ENCODE measurements around the gene HTR7.

Gene HTR7

DNA sequence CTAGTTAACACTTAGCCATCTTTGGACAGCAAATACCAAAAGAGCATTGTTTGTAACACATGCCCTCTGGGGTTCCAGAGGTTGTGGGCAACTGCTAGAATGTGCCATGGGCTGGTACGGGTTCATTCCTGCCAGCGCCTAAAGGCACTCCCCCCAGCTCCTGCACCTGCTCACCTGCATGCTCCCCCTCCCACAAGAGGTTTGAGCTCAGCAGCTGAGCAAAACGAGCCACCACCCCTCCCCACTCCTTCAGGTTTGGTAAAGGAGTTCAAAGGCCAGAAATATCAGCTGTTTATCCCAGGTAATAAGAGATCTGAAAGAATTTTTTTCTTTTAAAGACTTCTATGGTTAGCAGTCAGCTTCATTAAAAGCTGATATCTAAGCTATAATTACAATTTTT is 53.5 kb downstream of the HTR7 start:
- Histone ChIP-seq H3K9ac (ENCODE audit: insufficient read length) (no peak overlapping the region), H3K27ac (no peak overlapping the region), H3K9me3 (ENCODE audit: low read depth, low read length) (no peaks in the 10 kb centered on the region), H3K4me3 (no peak overlapping the region), H3K36me3 (ENCODE audit: insufficient read depth, low read length) (no peaks in the 10 kb centered on the region)
- no peak for DNase-seq (ENCODE audit: low read depth, low spot score)
- TF ChIP-seq POLR2AphosphoS5 (IDR thresholded peaks at IDR 0.05; ENCODE audit: borderline replicate concordance, low read depth, low read length) (no peak), EZH2 (IDR thresholded peaks at IDR 0.05) (no peak), FOXP2 (optimal IDR thresholded peaks at IDR 0.05; ENCODE audit: control extremely low read depth, extremely low read length, insufficient read depth) (no peak)

DNA sequence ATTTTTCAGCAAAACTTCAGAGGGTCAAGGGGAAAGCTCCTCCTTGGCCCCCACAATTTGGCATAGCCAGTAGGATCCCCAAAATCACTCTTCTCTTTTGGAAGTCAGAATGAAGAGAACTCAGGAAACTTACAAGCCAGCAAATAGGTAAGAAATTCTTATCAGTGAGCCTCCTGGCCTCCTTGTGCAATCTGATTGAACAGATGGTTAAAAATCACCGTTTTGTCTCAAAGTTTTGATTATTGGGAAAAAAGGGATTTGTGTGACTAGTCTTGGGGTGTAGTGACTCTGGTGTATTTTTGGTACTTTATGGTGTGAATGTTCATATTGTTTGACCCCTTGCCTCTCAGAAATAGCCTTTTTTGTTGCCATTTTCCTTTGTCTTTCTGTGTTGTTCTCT is 56.2 kb downstream of the HTR7 start:
- DNase-seq (ENCODE audit: low read depth, low spot score) = no peak
- no peak overlapping the region for H3K4me3 ChIP-seq
- no peaks in the 10 kb centered on the region for H3K36me3 ChIP-seq (ENCODE audit: insufficient read depth, low read length)
- no peak overlapping the region for H3K27ac ChIP-seq
- TF ChIP-seq EZH2 (IDR thresholded peaks at IDR 0.05) (no peak), FOXP2 (optimal IDR thresholded peaks at IDR 0.05; ENCODE audit: control extremely low read depth, extremely low read length, insufficient read depth) (no peak), POLR2AphosphoS5 (IDR thresholded peaks at IDR 0.05; ENCODE audit: borderline replicate concordance, low read depth, low read length) (no peak)
- no peak overlapping the region for H3K9ac ChIP-seq (ENCODE audit: insufficient read length)
- no peaks in the 10 kb centered on the region for H3K9me3 ChIP-seq (ENCODE audit: low read depth, low read length)

- no peaks in the 10 kb centered on the region for H3K36me3 ChIP-seq (ENCODE audit: insufficient read depth, low read length)
- TF ChIP-seq POLR2AphosphoS5 (IDR thresholded peaks at IDR 0.05; ENCODE audit: borderline replicate concordance, low read depth, low read length) = no peak
- DNase-seq (ENCODE audit: low read depth, low spot score) = no peak
- no peak overlapping the region for H3K27ac ChIP-seq
- H3K9me3 ChIP-seq (ENCODE audit: low read depth, low read length) = no peaks in the 10 kb centered on the region
- no peak overlapping the region for H3K4me3 ChIP-seq
- no peak overlapping the region for H3K9ac ChIP-seq (ENCODE audit: insufficient read length)
These were observed 57.5 kb downstream of the HTR7 start for GRCh38 chr10:90800232-90800796.

DNA sequence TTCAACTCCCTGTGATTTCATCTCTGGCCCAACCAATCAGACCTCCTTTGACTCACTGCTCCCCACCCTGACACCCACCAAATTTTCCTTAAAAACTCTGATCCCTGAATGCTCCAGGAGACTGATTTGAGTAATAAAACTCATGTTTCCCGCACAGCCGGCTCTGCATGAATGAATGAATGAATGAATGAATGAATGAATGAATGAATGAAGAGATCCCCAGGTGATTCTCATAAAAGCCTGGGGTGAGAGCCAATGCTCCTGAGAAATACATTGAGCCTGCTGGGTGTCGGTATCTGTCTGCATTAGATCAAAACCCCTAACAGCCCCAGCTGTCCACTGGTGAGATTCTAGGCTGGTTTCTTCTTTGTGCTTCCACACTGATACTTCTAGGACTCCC is 58.7 kb downstream of the HTR7 start:
- TF ChIP-seq POLR2AphosphoS5 (IDR thresholded peaks at IDR 0.05; ENCODE audit: borderline replicate concordance, low read depth, low read length) (no peak), EZH2 (IDR thresholded peaks at IDR 0.05) (no peak), FOXP2 (optimal IDR thresholded peaks at IDR 0.05; ENCODE audit: control extremely low read depth, extremely low read length, insufficient read depth) (no peak)
- DNase-seq (ENCODE audit: low read depth, low spot score) = no peak
- H3K4me3 ChIP-seq = no peak overlapping the region
- no peak overlapping the region for H3K27ac ChIP-seq
- H3K9me3 ChIP-seq (ENCODE audit: low read depth, low read length) = no peaks in the 10 kb centered on the region
- H3K36me3 ChIP-seq (ENCODE audit: insufficient read depth, low read length) = no peaks in the 10 kb centered on the region
- H3K9ac ChIP-seq (ENCODE audit: insufficient read length) = no peak overlapping the region

- Histone ChIP-seq H3K4me3 (no peak overlapping the region), H3K9ac (ENCODE audit: insufficient read length) (no peak overlapping the region), H3K27ac (no peak overlapping the region), H3K9me3 (ENCODE audit: low read depth, low read length) (no peaks in the 10 kb centered on the region), H3K36me3 (ENCODE audit: insufficient read depth, low read length) (no peaks in the 10 kb centered on the region)
- no peak for DNase-seq (ENCODE audit: low read depth, low spot score)
- TF ChIP-seq EZH2 (IDR thresholded peaks at IDR 0.05) (no peak), FOXP2 (optimal IDR thresholded peaks at IDR 0.05; ENCODE audit: control extremely low read depth, extremely low read length, insufficient read depth) (no peak), POLR2AphosphoS5 (IDR thresholded peaks at IDR 0.05; ENCODE audit: borderline replicate concordance, low read depth, low read length) (no peak)
These were observed 59.4 kb downstream of the HTR7 start for GRCh38 chr10:90798482-90798881.

DNA sequence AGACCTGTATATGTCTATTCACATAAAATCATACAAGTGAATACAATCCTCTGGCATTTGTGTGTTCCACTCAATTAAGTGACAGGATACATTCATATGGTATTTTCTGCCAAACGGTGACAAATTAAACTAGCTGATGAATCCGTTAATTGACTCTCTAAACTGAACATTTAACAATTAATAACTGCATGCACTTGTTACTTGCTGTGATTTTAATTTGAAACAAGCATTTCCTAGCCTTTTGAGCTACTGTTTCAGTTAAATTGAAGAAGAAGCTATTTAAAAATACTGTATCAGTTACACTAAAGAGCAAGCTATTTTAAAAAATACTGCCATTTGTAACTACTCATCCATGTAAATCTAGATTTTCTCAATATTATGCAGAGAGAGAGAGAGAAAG is 67.4 kb downstream of the HTR7 start:
- Histone ChIP-seq H3K27ac (no peak overlapping the region), H3K9me3 (ENCODE audit: low read depth, low read length) (no peaks in the 10 kb centered on the region), H3K36me3 (ENCODE audit: insufficient read depth, low read length) (no peaks in the 10 kb centered on the region), H3K9ac (ENCODE audit: insufficient read length) (no peak overlapping the region), H3K4me3 (no peak overlapping the region)
- TF ChIP-seq FOXP2 (optimal IDR thresholded peaks at IDR 0.05; ENCODE audit: control extremely low read depth, extremely low read length, insufficient read depth) (no peak), EZH2 (IDR thresholded peaks at IDR 0.05) (no peak), POLR2AphosphoS5 (IDR thresholded peaks at IDR 0.05; ENCODE audit: borderline replicate concordance, low read depth, low read length) (no peak)
- DNase-seq (ENCODE audit: low read depth, low spot score) = no peak

- H3K9me3 ChIP-seq (ENCODE audit: low read depth, low read length) = no peaks in the 10 kb centered on the region
- TF ChIP-seq EZH2 (IDR thresholded peaks at IDR 0.05) (no peak), POLR2AphosphoS5 (IDR thresholded peaks at IDR 0.05; ENCODE audit: borderline replicate concordance, low read depth, low read length) (no peak), FOXP2 (optimal IDR thresholded peaks at IDR 0.05; ENCODE audit: control extremely low read depth, extremely low read length, insufficient read depth) (no peak)
- DNase-seq (ENCODE audit: low read depth, low spot score) = no peak
- H3K27ac ChIP-seq = no peak overlapping the region
- H3K4me3 ChIP-seq = no peak overlapping the region
- no peak overlapping the region for H3K9ac ChIP-seq (ENCODE audit: insufficient read length)
- no peaks in the 10 kb centered on the region for H3K36me3 ChIP-seq (ENCODE audit: insufficient read depth, low read length)
These were observed 68.9 kb downstream of the HTR7 start for GRCh38 chr10:90788968-90789367.

- no peaks in the 10 kb centered on the region for H3K36me3 ChIP-seq (ENCODE audit: insufficient read depth, low read length)
- TF ChIP-seq POLR2AphosphoS5 (IDR thresholded peaks at IDR 0.05; ENCODE audit: borderline replicate concordance, low read depth, low read length) (no peak), FOXP2 (optimal IDR thresholded peaks at IDR 0.05; ENCODE audit: control extremely low read depth, extremely low read length, insufficient read depth) (no peak), EZH2 (IDR thresholded peaks at IDR 0.05) (no peak)
- H3K4me3 ChIP-seq = no peak overlapping the region
- no peaks in the 10 kb centered on the region for H3K9me3 ChIP-seq (ENCODE audit: low read depth, low read length)
- H3K9ac ChIP-seq (ENCODE audit: insufficient read length) = no peak overlapping the region
- H3K27ac ChIP-seq = no peak overlapping the region
- no peak for DNase-seq (ENCODE audit: low read depth, low spot score)
These were observed 69.7 kb downstream of the HTR7 start for GRCh38 chr10:90788199-90788491.

GRCh38 chr10:90787393-90788198 is 70.2 kb downstream of the HTR7 start:
- no peak for DNase-seq (ENCODE audit: low read depth, low spot score)

More at GRCh38 chr10:90787393-90788198, 70.2 kb downstream of the HTR7 start:
- Histone ChIP-seq H3K9ac (ENCODE audit: insufficient read length) (no peak overlapping the region), H3K4me3 (no peak overlapping the region), H3K27ac (no peak overlapping the region), H3K36me3 (ENCODE audit: insufficient read depth, low read length) (no peaks in the 10 kb centered on the region), H3K9me3 (ENCODE audit: low read depth, low read length) (no peaks in the 10 kb centered on the region)
- TF ChIP-seq EZH2 (IDR thresholded peaks at IDR 0.05) = no peak
- TF ChIP-seq POLR2AphosphoS5 (IDR thresholded peaks at IDR 0.05; ENCODE audit: borderline replicate concordance, low read depth, low read length) = no peak
- no peak for TF ChIP-seq FOXP2 (optimal IDR thresholded peaks at IDR 0.05; ENCODE audit: control extremely low read depth, extremely low read length, insufficient read depth)

All from SK-N-MC (cell line).